HG02678 (cell line): ENCODE results near the gene AGPAT2.
A peak's percentile ranks its signal among the peaks of the same experiment; 100 is the strongest.
"Not testable (repeated sequence)": the region's sequence is repeated elsewhere in the genome, so short reads cannot be mapped to it uniquely, and the experiment has no call there.

Experiments used
- ATAC-seq: cut with Tn5 transposase; IDR thresholded peaks from one replicate; pipeline ENCODE4 v1.9.1; 2021; ENCODE audit warnings: mild to moderate bottlenecking, moderate library complexity; ENCODE audit not compliant: unreplicated experiment

Gene AGPAT2

GRCh38 chr9:136650648-136651047, 36.6 kb downstream of the AGPAT2 start:
- no peak for ATAC-seq

DNA sequence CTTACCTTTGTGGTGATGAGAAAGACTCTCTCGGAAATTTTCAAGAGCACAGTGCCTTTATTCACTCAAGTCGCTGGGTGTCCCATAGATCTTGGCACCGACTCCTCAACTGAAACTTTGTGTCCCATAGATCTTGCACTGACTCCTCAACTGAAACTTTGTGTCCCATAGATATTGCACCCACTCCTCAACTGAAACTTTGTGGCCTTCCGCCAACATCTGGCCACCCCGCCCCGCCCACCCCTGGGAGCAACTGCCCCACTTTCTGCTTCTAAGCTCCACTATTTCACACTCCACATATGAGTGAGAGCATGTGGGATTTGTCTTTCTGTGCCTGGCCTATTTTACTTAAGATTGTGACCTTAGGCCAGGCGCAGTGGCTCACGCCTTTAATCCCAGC, 37.2 kb downstream of the AGPAT2 start:
- no peak for ATAC-seq

DNA sequence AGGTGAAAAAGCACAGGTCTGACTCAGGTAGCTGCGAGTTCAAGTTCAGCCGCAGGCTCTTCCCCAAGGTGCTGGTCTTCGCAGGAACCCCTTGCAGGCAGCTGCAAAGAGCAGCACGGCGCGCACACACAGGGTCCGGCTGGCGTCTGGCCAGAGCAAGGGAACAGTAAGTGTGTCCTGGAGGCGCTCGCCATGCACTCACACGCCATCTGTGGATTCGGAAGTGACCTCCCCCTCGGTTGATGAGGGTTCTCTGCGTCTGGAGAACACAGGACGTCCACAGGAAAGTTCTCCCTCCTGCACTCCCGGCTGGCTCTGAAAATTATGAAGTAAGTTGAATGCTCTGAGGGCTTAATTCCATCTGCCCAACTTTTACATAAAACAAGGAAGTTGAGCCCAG, 38.5 kb downstream of the AGPAT2 start:
- no peak for ATAC-seq

GRCh38 chr9:136646827-136647711, 40.2 kb downstream of the AGPAT2 start:
- no peak for ATAC-seq

- no peak for ATAC-seq
These were observed 41.1 kb downstream of the AGPAT2 start for GRCh38 chr9:136645903-136646754.

DNA sequence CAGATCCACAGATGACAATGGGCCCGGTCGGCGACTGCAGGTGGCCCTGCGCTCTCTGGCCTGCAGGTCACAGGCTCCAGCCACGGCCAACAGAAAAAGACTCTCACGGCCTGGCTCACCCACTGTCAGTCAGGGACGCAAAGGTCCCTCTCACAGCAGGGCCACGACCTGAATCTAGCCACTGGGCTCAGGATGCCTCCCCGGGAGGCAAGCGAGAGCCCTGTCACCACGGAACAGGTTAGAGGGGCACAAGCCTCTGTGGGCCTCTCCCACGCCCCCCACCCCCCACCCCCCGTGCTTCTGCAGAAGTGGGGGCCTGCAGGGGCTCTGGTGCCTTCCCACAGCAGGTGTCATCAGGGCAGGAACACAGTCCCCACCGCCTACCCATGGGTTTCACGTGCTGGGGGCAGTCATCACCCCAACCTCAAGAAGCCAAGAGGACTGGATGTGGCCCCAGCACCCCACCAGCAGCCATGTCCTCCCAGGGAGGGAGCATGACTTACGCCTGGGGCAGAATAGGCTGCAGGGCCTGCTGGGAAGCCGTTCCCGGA, 41.8 kb downstream of the AGPAT2 start:
- no peak for ATAC-seq

DNA sequence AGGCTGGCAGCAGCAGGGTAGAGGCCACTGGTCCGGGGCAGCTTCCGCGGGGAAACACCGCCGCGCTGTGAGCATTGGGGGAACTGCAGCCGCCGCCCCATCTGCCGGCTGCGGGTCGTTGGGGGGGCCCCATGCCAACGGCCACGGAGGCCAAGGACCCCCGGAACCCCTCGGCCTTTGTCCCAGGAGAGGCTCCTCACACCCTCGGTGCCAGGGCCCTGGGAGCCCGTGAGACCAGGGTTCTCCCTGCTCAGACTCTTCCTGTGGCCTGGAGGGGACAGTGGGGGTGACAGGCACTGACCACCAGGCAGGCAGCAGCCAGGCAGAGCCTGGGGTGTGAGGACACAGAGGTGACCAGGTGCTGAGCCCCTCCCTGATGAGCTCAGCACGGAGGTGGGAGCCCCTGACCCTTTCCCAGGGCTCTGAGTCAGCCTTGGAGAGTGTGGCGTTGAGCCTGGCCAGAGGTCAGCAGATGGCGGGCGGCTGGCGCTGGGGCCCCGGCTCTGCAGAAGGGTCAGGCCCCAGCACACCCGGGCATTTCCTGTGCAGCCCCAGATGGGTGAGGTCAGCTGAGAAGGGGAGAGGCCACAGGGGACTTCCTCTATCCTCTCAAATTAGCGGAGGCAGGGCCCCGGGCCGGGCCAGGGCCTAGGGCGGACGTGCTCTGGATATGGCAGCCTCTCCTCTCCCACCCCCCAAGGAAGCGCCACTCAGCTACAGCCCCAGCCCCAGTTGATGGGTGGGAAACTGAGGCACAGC, 42.5 kb downstream of the AGPAT2 start:
- ATAC-seq: peak; percentile 47

GRCh38 chr9:136644343-136644592, 43.0 kb downstream of the AGPAT2 start:
- ATAC-seq: no peak

GRCh38 chr9:136643596-136644342, 43.5 kb downstream of the AGPAT2 start:
- ATAC-seq: no peak

DNA sequence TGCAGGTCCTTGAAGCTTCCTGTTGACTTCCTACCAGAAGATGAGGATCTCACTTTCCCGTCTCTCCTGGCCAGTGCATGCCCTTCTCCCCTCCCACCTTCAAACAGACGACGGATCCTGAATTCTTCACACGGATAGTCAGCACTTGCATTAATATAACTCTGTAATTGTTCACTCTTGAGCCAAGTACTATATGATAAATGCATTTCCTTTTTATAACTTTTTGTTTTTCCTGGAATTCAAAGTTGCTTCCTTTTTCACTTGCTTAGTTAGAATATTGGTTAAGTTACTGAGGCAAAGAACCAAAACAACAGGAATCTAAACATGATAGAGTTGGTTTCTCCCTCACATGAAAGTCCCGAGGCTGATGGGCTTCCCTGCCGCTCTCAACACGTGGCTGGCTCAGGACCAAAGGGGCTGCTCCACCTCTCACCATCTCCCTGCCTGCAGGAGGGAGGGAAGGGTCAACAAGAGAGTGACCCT, 44.8 kb downstream of the AGPAT2 start:
- no peak for ATAC-seq

GRCh38 chr9:136640171-136641111, 46.8 kb downstream of the AGPAT2 start:
- no peak for ATAC-seq

DNA sequence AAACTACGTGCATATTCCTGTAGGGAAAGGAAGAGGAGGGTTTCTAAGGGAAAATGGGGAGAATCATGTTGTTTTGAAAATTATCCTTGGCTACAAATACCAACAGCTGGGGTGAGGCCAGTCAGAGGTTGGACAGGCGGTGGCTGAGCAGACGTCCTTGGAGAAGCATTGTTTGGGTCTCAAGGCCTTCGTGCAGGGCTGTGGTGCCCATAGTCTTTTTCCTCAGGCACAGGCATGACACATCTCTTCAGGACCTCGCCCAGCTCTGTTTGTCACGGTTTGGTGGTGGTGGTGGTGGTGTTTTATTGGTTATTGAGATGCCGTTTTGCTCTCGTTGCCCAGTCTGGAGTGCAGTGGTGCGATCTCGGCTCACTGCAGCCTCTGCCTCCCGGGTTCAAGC, 52.4 kb downstream of the AGPAT2 start:
- no peak for ATAC-seq

DNA sequence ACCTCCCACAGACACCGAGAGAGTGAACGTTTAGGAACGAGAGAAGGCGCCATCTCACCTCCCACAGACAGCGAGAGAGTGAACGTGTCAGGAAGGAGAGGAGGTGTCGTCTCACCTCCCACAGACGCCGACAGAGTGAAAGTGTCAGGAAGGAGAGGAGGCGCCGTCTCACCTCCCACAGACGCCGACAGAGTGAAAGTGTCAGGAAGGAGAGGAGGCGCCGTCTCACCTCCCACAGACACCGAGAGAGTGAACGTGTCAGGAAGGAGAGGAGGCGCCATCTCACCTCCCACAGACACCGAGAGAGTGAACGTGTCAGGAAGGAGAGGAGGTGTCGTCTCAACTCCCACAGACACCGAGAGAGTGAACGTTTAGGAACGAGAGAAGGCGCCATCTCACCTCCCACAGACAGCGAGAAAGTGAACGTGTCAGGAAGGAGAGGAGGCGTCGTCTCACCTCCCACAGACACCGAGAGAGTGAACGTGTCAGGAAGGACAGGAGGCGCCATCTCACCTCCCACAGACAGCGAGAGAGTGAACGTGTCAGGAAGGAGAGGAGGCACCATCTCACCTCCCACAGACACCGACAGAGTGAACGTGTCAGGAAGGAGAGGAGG, 54.7 kb downstream of the AGPAT2 start:
- not testable (repeated sequence) for ATAC-seq

DNA sequence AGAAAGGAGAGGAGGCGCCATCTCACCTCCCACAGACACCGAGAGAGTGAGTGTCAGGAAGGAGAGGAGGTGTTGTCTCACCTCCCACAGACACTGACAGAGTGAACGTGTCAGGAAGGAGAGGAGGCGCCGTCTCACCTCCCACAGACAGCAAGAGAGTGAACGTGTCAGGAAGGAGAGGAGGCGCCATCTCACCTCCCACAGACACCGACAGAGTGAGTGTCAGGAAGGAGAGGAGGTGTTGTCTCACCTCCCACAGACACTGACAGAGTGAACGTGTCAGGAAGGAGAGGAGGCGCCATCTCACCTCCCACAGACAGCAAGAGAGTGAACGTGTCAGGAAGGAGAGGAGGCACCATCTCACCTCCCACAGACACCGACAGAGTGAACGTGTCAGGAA, 55.2 kb downstream of the AGPAT2 start:
- ATAC-seq: not testable (repeated sequence)

DNA sequence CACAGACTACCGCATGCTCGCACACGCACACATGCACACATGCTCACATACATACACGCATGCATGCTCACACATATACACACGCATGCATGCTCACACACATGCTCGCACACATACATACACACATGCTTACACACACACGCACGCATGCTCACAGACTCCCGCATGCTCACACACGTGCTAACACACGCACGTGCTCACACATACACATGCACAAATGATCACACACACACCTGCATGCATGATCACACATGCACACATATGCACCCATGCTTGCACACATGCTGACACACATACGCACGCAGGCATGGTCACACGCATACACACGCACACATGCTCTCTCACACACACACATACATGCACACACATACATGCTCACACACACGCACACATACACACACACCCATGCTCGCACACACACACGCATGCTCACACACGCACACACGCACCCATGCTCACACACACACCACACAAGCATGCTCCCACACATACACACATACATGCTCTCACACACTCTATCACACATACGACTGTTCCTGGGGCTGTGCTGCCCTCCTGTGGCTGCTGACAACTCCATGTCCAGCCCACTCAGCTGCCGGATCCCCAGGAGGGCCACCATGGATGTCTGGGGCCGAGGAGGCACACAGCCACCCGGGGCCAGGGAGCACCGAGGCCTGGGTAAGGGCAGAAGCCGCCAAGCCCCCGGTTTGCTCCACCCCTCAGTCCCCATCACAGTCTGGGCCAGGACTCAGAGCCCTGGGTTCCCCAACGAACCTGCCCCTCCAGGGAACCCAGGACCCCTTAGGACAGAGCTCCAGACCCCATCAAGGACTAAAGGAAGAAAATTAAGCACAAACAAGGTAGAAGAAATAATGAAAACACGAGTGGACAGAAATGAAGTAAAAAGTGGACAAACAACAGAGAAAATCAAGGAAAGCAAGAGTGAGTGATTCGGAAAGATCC, 55.9 kb downstream of the AGPAT2 start:
- no peak for ATAC-seq

- ATAC-seq: no peak
These were observed 56.6 kb downstream of the AGPAT2 start for GRCh38 chr9:136630662-136630992.

- ATAC-seq: no peak
These were observed 57.2 kb downstream of the AGPAT2 start for GRCh38 chr9:136629879-136630661.
